WI38 (cell line): ENCODE data around the gene ZNF182.
A peak's percentile ranks its signal among the peaks of the same experiment; 100 is the strongest.
"Not testable (repeated sequence)": the region's sequence is repeated elsewhere in the genome, so short reads cannot be mapped to it uniquely, and the experiment has no call there.

ENCODE experiments used
- H3K4me3 ChIP-seq: 2 replicates; pipeline ENCODE4 v1.5.1; 2011; ENCODE audit warnings: low read depth, mild to moderate bottlenecking, control low read depth, low read length
- TF ChIP-seq, protein P1 (sequence below): IDR thresholded peaks from 2 replicates; pipeline ENCODE4 v1.5.1; 2012; ENCODE audit warnings: low read depth, mild to moderate bottlenecking, control low read depth, low read length

The ZNF182 gene

DNA sequence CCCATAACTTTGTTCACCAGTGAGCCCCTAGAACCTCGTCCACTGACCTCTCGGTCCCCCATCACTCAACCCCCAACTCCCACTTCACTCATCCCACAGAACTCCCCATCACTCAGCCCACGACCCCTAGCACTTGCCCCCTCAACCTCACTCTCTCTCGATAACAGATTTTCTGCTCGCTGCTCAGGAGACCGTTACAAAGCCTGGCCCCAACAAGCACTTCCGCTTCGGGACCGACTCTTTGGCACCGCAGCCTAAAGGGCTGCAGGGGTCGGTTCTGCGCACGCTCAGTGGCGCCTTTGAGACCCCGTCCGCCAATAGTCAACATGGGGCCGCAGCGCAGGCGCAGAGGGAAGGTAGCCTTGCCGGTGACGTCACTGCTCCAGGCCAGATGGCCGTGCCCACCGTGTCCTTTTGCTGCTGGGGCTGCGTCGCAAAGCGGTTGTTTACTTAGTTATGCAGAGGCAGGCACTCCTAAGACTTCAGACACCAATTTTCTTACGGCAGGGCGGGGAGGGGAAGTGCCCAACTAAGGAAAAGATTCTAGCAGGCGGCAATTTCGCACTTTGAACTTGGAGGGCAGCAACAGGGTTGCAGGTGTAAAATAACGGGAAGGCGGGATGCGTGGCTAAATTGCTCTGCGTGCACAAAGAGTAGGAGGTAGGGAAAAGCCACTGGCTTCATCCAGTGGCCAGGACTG, at the start of gene ZNF182:
TSS of gene ZNF182 (minus strand) at position 232 of the 700 bp plus-strand sequence. CDS start 1,380 bp downstream, outside the sequence.
- H3K4me3 ChIP-seq, result peak within 1 kb of the TSS; percentile 72
- TF ChIP-seq, protein P1, sequence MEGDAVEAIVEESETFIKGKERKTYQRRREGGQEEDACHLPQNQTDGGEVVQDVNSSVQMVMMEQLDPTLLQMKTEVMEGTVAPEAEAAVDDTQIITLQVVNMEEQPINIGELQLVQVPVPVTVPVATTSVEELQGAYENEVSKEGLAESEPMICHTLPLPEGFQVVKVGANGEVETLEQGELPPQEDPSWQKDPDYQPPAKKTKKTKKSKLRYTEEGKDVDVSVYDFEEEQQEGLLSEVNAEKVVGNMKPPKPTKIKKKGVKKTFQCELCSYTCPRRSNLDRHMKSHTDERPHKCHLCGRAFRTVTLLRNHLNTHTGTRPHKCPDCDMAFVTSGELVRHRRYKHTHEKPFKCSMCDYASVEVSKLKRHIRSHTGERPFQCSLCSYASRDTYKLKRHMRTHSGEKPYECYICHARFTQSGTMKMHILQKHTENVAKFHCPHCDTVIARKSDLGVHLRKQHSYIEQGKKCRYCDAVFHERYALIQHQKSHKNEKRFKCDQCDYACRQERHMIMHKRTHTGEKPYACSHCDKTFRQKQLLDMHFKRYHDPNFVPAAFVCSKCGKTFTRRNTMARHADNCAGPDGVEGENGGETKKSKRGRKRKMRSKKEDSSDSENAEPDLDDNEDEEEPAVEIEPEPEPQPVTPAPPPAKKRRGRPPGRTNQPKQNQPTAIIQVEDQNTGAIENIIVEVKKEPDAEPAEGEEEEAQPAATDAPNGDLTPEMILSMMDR, result no peak

DNA sequence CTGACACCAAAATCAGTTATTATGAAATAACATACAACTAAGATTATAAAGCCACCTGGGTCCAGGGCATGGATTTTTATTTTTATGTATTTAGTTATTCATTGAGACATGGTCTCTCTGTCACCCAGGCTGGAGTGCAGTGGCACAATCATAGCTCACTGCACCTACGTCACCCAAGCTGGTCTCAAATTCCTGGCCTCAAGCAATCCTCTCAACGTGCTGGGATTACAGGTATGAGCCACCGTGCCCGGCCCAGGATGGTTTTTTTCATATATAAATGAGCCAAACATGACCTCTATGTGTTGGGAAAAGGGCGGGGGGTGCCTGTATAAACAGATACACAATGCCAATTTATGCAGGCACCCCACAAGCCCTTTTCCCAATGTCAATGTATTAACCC, 43.1 kb upstream of the ZNF182 start:
- TF ChIP-seq, protein P1, result no peak

DNA sequence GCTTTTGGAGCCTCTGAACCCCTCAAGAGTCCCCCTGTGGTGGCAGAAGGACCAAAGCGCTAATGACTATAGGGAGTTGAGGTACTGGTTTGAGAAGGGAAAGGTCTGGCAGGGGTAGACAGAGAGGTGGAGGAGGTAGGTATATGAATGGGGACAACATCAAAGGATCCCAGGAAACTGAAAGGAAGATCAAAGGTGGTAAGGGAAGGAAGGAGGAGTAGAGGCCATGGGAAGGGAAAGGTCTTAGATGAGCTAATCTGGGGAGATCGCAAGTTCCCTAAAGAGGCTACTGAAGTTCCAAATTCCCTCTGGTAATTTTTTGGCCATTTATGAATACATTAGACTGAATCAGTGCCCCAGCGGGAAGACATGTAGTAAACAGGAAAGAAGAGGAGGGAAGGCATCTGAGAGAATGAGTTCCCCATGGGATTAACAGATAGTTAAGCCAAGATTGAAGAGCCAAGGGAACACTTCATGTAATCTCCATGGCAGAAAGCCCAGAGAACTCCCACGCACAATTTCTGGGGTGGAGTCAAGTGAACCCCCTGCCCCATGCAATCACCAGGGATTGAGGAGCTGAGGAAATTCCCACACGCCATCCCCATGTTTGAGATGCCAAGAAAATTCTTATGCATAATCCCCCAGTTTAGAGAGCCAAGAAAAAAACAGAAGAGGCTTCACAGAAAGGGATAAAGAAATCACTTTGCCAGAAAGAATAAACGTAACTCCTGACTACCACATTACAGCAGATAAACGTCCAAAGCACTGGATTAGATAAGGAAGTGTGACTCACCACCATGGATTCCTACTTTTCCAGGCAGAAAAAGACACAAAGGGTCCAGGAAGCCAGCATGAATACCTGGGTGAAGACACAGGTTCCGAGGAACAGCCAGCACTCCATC, 41.9 kb upstream of the ZNF182 start:
- no peak overlapping the region for H3K4me3 ChIP-seq
- TF ChIP-seq, protein P1, result no peak

More for the DNA sequence above, 43.1 kb upstream of the ZNF182 start:
- no peak overlapping the region for H3K4me3 ChIP-seq

DNA sequence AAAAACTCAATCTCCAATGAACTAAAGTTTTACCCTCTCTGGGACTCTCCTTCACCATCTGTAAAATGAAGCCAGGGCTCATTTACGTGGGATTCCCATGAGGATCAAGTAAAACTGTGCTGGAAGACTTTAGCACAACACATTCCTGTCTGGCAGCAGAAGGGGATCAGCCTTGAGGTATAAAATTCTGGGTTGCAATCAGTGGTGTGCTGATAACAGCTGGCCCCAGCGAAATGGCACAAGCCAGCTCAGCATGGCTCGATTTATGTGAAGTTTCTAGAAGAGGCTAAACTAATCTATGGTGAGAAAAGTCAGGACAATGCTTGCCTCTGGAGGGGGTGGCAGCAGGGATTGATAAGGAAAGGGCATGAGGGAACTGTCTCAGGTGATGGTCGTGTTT, 39.3 kb upstream of the ZNF182 start:
- H3K4me3 ChIP-seq, result no peak overlapping the region

DNA sequence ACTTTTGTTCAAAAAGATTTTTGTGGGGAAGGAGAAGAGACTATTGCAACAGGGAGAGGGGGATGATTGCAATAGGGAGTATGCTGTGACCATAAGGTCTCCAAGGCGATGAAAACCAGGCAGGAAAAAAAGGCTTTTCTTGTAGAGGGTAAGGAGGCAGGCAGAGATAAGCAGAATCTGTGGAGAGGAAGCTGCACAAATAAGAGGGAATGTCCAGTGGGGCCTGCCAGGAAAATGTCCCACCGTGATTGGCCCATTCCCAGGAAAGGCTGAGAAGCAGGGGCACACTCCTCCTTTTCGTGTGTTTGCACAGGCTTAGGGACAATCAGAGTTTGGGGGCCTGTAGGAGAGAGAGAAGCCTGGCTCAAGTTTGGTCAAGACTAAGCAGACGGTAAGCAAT, 32.1 kb upstream of the ZNF182 start:
- no peak overlapping the region for H3K4me3 ChIP-seq
- TF ChIP-seq, protein P1, result no peak

More for the DNA sequence above, 39.3 kb upstream of the ZNF182 start:
- TF ChIP-seq, protein P1, result no peak

DNA sequence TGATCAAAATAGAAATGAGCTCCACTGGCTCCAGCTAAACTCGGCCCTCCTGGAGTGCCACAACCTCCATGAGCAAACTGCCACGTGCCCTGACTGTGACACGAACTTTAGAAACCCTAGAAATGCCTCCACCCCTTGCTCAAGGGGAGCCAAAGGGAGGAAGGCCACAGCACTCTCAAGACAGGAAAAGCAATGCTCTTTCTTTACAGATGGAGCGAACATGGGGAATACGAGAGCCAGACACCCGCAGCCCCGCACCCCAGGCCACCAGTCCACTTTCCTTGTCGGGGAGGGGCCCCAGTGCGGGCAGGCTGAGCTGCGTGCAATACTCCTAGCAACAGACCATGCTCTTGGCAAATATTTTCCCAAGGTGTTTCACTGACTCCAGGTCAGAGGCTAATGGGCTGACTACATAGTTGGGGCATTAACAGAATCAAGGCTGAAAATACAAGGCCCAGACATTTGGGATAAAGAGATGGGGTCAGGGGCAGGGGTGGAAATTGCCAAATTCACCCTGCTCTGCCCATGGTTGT, 26.9 kb upstream of the ZNF182 start:
- not testable (repeated sequence) for H3K4me3 ChIP-seq

DNA sequence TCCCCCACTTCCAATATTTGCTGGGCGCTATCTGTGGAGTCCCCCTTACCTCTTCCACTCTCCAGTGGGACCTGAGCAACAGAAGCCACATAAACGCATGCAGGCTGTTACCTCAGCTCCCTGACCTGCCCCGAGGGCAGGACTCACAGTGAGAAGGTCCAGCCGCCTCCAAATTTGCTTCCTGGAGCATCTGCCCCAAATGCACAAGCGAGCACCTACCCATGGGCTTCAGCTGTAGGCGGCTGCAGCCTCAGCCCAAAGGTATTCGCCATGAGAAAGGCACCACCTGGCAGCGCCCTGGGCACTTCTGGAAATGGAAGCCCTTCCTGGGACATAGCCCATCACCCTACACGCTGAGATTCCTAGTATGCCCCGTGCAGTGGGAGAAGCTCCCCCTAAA, 26.4 kb upstream of the ZNF182 start:
- no peak overlapping the region for H3K4me3 ChIP-seq
- TF ChIP-seq, protein P1, result no peak
